Measurements from ENCODE around the gene ADAMTSL1. TPM values are rescaled to one million over a fixed set of nuclear protein-coding genes. Genes with fewer than 3 reads are reported as not detected.

ADAMTSL1 gene
- total RNA-seq, 2 experiments from 2014 or later, result not detected

DNA sequence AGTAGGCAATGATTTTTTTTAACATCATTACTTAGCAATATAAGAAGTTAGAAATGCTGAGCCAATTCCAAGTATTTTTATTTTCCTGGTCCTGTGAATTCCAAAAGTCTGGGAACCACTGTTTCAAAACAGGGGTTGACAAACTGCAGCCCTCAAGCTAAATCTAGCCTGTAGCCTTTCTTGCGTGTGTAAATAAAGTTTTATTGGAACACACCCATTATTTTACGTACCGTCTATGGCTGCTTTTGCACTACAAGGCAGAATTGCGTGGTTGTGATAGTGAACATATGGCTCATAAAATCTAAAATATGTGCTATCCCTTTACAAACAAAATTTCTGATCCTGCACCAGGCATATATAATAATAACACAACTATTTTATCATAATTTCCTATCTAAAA is 280.0 kb downstream of the ADAMTSL1 start:
- no peak overlapping the region for H3K4me3 Mint-ChIP-seq
- ChIA-PET POLR2A (no interaction called here), CTCF (no interaction called here)
- no peak for DNase-seq
- H3K36me3 Mint-ChIP-seq (ENCODE audit: low read depth), result no peaks in the 10 kb centered on the region
- no peaks in the 10 kb centered on the region for H3K4me1 Mint-ChIP-seq
- H3K27me3 Mint-ChIP-seq, result no peaks in the 10 kb centered on the region
- H3K9me3 Mint-ChIP-seq, result no peaks in the 10 kb centered on the region
- H3K27ac Mint-ChIP-seq, result no peak overlapping the region

DNA sequence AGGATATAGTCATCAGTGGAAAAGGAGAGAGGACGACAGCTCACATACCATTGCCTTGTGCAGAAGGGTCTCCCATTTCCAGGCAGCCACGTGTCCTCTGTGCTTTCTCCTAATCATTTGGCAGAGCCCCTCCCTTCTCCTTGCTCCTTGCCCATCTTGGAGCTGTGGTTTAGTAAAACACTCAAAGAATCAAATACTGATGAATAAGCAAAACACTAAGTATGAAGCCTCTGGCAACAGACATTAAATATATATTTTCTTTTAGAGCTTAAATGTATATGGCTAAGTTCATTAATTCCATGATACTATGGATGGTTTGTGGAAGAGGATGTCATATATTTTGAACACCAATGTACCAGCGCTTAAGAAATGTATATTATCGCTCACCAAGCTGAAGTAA is 280.6 kb downstream of the ADAMTSL1 start:
- no peaks in the 10 kb centered on the region for H3K36me3 Mint-ChIP-seq (ENCODE audit: low read depth)
- H3K4me3 Mint-ChIP-seq, result no peak overlapping the region
- DNase-seq, result no peak
- POLR2A ChIA-PET, result no interaction called here
- CTCF ChIA-PET, result no interaction called here
- no peak overlapping the region for H3K27ac Mint-ChIP-seq
- no peaks in the 10 kb centered on the region for H3K9me3 Mint-ChIP-seq
- H3K27me3 Mint-ChIP-seq, result no peaks in the 10 kb centered on the region
- H3K4me1 Mint-ChIP-seq, result no peaks in the 10 kb centered on the region

DNA sequence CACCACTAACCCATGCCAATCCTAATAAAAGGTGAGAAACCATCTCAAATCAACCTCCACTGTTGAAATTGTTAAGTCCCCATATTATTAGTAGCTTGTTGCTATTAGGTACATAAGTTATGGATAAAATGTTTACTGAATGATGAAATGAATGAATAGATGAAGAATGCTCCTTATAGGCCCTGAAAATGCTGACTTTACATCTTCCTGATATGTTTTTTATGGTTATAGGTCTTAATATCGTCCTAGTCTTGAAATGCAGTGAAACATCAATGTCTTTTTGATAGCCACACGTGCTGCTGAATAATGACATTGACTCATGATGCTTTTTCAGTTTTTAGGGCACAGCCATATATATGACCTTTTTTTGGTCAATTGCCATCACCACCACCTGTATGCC is 281.3 kb downstream of the ADAMTSL1 start:
- H3K36me3 Mint-ChIP-seq (ENCODE audit: low read depth), result no peaks in the 10 kb centered on the region
- H3K4me3 Mint-ChIP-seq, result no peak overlapping the region
- H3K27me3 Mint-ChIP-seq, result no peaks in the 10 kb centered on the region
- POLR2A ChIA-PET, result no interaction called here
- DNase-seq, result no peak
- CTCF ChIA-PET, result no interaction called here
- no peaks in the 10 kb centered on the region for H3K4me1 Mint-ChIP-seq
- no peak overlapping the region for H3K27ac Mint-ChIP-seq
- H3K9me3 Mint-ChIP-seq, result no peaks in the 10 kb centered on the region

DNA sequence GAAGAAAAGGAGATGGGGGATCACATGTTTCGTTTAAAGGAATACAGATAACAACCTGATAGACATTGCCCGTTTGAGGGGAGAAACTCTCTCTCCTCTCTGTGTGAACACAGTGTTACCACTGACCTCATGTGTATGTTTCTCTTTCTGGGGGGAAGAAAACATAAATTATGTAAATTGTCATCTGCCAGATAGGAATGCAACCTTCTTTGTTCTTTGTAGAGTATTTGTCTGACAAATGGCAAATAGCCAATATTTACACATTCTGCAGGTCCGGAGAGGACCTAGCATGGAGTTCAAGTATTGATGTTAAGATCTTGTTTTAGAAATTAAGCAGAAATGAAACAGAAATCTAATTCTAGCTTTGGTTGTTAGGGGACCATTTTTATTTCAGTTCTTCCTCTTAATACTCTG is 282.8 kb downstream of the ADAMTSL1 start:
- Mint-ChIP-seq H3K27ac (no peak overlapping the region), H3K9me3 (no peaks in the 10 kb centered on the region), H3K27me3 (no peaks in the 10 kb centered on the region), H3K4me3 (no peak overlapping the region), H3K36me3 (ENCODE audit: low read depth) (no peaks in the 10 kb centered on the region), H3K4me1 (no peaks in the 10 kb centered on the region)
- ChIA-PET CTCF (no interaction called here), POLR2A (no interaction called here)
- DNase-seq, result no peak

DNA sequence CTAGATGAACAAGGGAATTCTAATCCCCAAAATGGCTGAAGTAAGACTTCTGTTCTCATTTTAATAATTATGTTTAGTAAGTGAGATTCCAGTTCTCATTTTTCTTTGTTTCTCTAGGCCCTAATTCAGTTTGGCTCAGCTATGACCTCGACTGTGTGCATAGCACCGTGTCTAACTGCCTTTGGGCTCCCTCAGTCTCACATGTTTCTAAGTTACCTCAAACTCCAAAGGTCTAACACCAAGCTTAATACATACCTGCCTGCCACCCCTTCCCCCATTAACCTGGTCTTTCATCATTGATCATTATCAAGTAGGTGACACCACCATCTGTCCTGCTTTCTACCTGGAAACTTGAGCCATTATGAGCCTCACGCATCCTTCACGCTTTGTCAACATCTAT is 285.9 kb downstream of the ADAMTSL1 start:
- CTCF ChIA-PET, result no interaction called here
- DNase-seq, result no peak
- no peak overlapping the region for H3K27ac Mint-ChIP-seq
- POLR2A ChIA-PET, result no interaction called here
- H3K27me3 Mint-ChIP-seq, result peaks cover 2% of the 10 kb centered on the region
- no peaks in the 10 kb centered on the region for H3K4me1 Mint-ChIP-seq
- H3K4me3 Mint-ChIP-seq, result no peak overlapping the region
- no peaks in the 10 kb centered on the region for H3K9me3 Mint-ChIP-seq
- no peaks in the 10 kb centered on the region for H3K36me3 Mint-ChIP-seq (ENCODE audit: low read depth)

DNA sequence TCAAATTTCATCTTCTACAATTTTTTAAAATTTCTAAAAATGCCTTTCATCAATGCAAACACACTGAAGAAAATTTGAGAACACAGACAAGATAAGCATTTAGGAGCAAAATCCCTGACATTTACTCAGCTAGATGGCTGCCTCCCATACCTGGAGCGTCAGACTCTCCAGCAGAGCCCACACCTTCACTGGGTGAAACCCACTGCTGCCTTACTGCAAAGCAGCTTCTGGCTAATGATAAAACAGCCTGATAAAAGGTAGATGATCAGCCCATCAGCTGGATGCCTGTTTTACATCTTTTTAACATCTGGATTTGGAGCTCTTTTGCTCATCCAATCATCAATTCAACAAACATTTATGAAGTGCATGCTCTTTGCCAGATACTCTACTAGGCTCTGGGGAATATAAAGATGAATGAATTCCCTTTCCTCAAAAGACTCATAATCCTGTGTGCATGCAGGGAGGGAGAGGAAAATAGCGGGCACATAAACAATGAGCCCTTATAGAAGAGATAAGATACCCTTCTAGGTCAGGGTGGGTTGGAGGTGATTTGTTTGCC is 287.9 kb downstream of the ADAMTSL1 start:
- no peaks in the 10 kb centered on the region for H3K9me3 Mint-ChIP-seq
- H3K4me1 Mint-ChIP-seq, result no peaks in the 10 kb centered on the region
- no peak for DNase-seq
- ChIA-PET CTCF (no interaction called here), POLR2A (no interaction called here)
- H3K27me3 Mint-ChIP-seq, result peaks cover 2% of the 10 kb centered on the region
- H3K36me3 Mint-ChIP-seq (ENCODE audit: low read depth), result no peaks in the 10 kb centered on the region
- no peak overlapping the region for H3K4me3 Mint-ChIP-seq
- H3K27ac Mint-ChIP-seq, result no peak overlapping the region

DNA sequence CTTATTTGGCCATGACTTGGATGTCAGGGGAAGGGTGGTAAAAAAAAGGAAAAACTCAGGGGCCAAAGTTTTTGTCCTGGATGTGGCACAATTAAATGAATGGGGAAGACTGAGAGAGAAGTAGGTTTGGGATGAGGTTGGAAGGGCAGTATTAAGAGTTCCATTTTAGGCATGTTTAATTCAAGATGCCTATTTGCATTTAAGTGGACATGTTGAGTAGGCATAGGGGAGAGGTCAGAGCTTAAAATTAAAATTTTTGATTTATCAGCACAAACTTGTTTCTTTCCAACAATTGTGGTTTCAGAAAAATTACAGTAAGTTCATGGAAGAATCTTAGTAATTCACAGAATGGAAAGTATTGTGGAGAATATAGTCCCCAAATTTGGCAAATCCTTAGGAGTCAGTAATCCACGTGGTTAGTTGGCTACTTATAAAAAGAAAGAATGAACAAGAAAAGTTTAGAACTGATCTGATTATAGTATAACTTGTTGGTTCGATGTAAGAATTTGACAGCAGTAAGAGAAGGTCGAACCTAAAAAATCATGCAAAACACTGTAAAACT is 293.1 kb downstream of the ADAMTSL1 start:
- ChIA-PET POLR2A (no interaction called here), CTCF (no interaction called here)
- Mint-ChIP-seq H3K27ac (no peak overlapping the region), H3K4me3 (no peak overlapping the region), H3K9me3 (no peaks in the 10 kb centered on the region), H3K27me3 (peaks cover 5% of the 10 kb centered on the region), H3K36me3 (ENCODE audit: low read depth) (no peaks in the 10 kb centered on the region), H3K4me1 (no peaks in the 10 kb centered on the region)
- DNase-seq, result no peak

DNA sequence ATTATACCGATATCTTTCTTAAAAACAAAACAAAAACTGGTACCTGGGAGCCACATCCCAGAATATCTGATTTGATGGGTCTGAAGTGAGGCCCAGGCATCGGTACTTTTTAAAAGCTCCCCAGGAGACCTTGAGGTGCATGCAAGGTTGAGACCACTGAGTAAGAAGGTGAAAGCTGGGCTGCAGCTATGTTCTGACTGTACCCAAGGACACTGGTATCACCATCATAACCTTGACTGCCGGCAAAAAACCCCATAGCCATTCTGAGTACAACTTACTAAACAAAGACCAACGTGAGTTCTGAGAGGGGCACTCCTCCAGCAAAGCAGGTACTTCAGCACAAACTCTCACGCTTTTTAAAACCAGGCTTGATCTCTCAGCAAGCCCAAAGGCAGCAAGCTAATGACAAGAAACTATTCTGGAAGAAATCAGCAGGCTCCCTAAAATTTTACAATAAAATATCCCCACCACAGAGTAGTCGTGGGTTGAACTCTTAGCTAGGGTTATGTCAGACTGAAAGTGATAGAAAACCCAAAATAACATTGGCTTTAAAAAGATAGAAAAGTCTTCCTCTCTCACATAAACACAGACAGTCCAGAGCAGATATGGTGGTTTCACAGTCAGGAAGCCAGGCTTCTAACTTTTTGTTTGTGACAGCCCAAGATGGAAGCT is 295.1 kb downstream of the ADAMTSL1 start:
- no peaks in the 10 kb centered on the region for H3K9me3 Mint-ChIP-seq
- no peak overlapping the region for H3K27ac Mint-ChIP-seq
- H3K4me1 Mint-ChIP-seq, result no peaks in the 10 kb centered on the region
- ChIA-PET CTCF (no interaction called here), POLR2A (no interaction called here)
- H3K4me3 Mint-ChIP-seq, result no peak overlapping the region
- H3K27me3 Mint-ChIP-seq, result peaks cover 2% of the 10 kb centered on the region
- H3K36me3 Mint-ChIP-seq (ENCODE audit: low read depth), result no peaks in the 10 kb centered on the region
- DNase-seq, result no peak

DNA sequence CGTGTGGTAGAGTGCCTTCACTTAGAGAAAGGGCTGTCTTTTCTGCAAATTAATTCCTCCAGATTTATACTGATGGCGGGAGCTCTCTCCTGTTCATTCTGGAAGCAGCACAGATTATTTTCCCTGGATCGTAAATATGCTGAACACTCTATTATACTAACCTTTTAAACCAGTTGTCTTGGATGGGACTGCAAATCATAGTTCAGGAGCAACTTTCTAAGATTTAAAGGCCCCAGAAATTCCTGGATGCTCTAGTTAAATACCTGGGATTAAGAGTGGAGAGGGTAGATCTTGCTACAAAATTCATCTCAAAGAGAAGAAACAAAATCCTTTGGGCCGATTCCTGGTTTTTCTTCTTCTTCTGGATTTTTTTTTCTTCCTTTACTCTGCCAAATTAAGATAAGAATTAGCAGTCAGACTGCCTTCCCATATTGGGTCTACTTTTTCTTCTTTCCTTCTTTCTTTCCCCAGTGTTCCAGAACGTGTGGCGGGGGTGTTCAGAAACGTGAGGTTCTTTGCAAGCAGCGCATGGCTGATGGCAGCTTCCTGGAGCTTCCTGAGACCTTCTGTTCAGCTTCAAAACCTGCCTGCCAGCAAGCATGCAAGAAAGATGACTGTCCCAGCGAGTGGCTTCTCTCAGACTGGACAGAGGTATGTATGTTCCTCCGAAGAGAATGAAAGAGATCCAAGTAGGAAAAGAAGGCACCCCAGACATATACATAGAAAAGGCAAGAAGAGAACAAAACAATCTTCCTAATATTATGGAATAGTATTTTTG is 296.4 kb downstream of the ADAMTSL1 start:
- ChIA-PET POLR2A (no interaction called here), CTCF (no interaction called here)
- Mint-ChIP-seq H3K4me3 (no peak overlapping the region), H3K27me3 (peaks cover 2% of the 10 kb centered on the region), H3K36me3 (ENCODE audit: low read depth) (no peaks in the 10 kb centered on the region), H3K9me3 (no peaks in the 10 kb centered on the region), H3K27ac (no peak overlapping the region), H3K4me1 (no peaks in the 10 kb centered on the region)
- no peak for DNase-seq

DNA sequence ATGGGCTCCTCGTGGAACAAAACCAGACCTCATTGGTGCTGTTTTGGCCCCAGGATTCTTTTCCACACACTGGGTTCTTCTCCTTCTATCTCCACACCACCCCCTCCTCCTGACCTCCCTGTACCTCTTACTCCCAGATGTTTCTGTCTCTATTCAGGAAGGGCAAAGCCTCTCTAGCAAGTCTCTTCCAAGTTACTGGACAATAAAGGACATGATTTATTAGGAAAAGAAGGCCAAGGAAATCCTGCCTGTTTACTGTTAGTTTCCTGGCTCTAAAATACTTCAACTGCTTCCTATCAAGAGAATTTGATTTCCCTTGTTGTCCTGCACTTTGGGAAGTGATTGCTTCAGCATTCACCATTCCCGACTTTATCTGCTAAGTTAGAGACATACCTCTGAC is 297.1 kb downstream of the ADAMTSL1 start:
- peaks cover 2% of the 10 kb centered on the region for H3K27me3 Mint-ChIP-seq
- ChIA-PET CTCF (no interaction called here), POLR2A (no interaction called here)
- no peak overlapping the region for H3K27ac Mint-ChIP-seq
- H3K9me3 Mint-ChIP-seq, result no peaks in the 10 kb centered on the region
- DNase-seq, result no peak
- no peak overlapping the region for H3K4me3 Mint-ChIP-seq
- H3K36me3 Mint-ChIP-seq (ENCODE audit: low read depth), result no peaks in the 10 kb centered on the region
- no peaks in the 10 kb centered on the region for H3K4me1 Mint-ChIP-seq

DNA sequence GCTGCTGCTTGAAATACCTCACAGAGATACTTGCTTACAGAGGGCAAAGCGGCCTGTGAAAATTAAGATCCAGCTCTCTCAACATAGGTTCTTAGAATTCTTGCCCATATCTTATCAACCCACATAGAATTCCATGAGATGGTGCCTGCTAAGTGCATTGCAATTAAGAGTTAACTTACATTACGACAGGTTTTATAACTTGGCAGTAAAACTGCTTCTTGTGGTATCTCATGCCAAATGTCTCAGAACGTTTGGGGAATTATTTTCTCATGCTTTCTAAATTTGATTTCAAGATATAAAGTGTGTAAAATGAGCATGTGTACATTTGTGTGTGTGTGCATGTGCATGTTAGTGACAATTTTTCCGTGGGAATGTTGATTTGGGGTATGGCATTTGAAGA is 297.8 kb downstream of the ADAMTSL1 start:
- H3K27ac Mint-ChIP-seq, result no peak overlapping the region
- ChIA-PET CTCF (no interaction called here), POLR2A (no interaction called here)
- peaks cover 2% of the 10 kb centered on the region for H3K27me3 Mint-ChIP-seq
- no peaks in the 10 kb centered on the region for H3K4me1 Mint-ChIP-seq
- no peaks in the 10 kb centered on the region for H3K36me3 Mint-ChIP-seq (ENCODE audit: low read depth)
- H3K4me3 Mint-ChIP-seq, result no peak overlapping the region
- DNase-seq, result no peak
- H3K9me3 Mint-ChIP-seq, result no peaks in the 10 kb centered on the region

DNA sequence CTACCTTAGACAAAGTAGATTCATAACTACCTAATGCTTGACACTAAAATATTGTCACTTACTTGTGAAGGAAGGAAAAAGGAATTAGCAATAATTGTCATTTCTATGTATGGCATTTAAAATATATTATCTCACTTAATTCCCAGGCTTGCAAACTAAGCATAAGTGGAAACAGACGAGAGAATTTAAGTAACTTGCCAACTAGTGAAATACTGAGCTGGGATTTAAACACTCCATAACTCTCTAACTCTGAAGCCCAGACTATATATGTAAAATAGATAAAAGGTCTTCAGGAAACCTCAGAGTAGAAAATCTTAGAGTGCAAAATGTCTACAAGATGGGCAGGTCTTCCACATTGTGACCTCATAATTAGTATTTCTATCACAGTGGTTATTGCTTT is 301.3 kb downstream of the ADAMTSL1 start:
- Mint-ChIP-seq H3K27ac (no peak overlapping the region), H3K4me1 (no peaks in the 10 kb centered on the region), H3K4me3 (no peak overlapping the region), H3K9me3 (no peaks in the 10 kb centered on the region), H3K36me3 (ENCODE audit: low read depth) (no peaks in the 10 kb centered on the region), H3K27me3 (peaks cover 2% of the 10 kb centered on the region)
- POLR2A ChIA-PET, result no interaction called here
- DNase-seq, result no peak
- CTCF ChIA-PET, result no interaction called here

DNA sequence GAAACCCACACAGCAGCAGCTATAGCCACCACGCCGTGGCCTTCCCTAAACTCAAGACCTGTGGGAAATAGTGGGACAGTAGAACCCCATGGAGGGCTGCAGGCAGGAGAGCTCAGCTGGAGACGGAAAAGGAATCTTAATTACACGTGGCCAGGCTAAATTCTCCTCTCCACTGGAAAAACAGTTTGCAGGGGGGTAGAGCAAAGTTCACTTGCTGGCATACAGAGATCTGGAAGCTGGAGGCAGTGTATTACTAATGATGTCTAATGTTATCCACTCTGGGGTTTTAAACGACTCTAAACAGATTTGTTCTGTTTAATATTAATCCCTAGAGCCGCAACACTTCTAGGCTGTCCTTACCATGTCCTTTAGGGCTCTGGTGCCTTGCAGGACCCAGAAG is 302.0 kb downstream of the ADAMTSL1 start:
- Mint-ChIP-seq H3K4me3 (no peak overlapping the region), H3K27ac (no peak overlapping the region), H3K36me3 (ENCODE audit: low read depth) (no peaks in the 10 kb centered on the region), H3K4me1 (no peaks in the 10 kb centered on the region), H3K9me3 (no peaks in the 10 kb centered on the region), H3K27me3 (peaks cover 2% of the 10 kb centered on the region)
- no peak for DNase-seq
- CTCF ChIA-PET, result no interaction called here
- POLR2A ChIA-PET, result no interaction called here

Measured in activated CD4-positive, alpha-beta memory T cell treated with anti-CD3 and anti-CD28 coated beads, Interleukin-2, amount 10 ng/mL, durations not matched to agents 7 days and 5 days (primary cell).